Tibial nerve (tissue), 4 donors: ENCODE data around the gene IL27RA. TPM values are rescaled to one million over a fixed set of nuclear protein-coding genes. Genes with fewer than 3 reads are reported as not detected.

Experiments used
- DNase-seq, 2 donors: peaks; one replicate each; pipeline ENCODE4 v3.0.0-alpha.2; 2019; ENCODE audit warnings: low spot score in 2 of 2
- H3K27ac ChIP-seq, 4 donors: fragments of 200-600 bp; sonication (generic) in 3 of 4; one replicate each; pipeline ENCODE4 v1.5.1; 2017 to 2019; ENCODE audit warnings: mild to moderate bottlenecking in 1 of 4
- H3K27me3 ChIP-seq, 2 donors: fragments of 200-600 bp; sonication (generic) in 1 of 2; one replicate each; pipeline versions ENCODE4 v1.5.1 to v1.6.0; 2017 to 2019
- H3K36me3 ChIP-seq, 3 donors: fragments of 200-600 bp; sonication (generic); one replicate each; pipeline ENCODE4 v1.5.1; 2018 to 2019
- H3K4me1 ChIP-seq, 4 donors: fragments of 200-600 bp; sonication (generic) in 3 of 4; one replicate each; pipeline ENCODE4 v1.5.1; 2017 to 2019
- H3K4me3 ChIP-seq, 4 donors: fragments of 200-600 bp; sonication (generic) in 3 of 4; one replicate each; pipeline ENCODE4 v1.5.1; 2017 to 2019; ENCODE audit warnings: mild to moderate bottlenecking in 1 of 4, moderate library complexity in 1 of 4
- H3K9me3 ChIP-seq, 4 donors: fragments of 200-600 bp; sonication (generic) in 3 of 4; one replicate each; pipeline ENCODE4 v1.5.1; 2017 to 2019
- CTCF ChIP-seq, 5 experiments: fragments of 200-600 bp in 3 of 5; fragments of 450-650 bp in 2 of 5; sonication (generic) in 3 of 5; IDR thresholded peaks; one replicate each; pipeline ENCODE4 v1.5.1; 2016 to 2019; ENCODE audit warnings: antibody characterized with exemption in 5 of 5, mild to moderate bottlenecking in 3 of 5, moderate library complexity in 2 of 5
- EP300 ChIP-seq, 2 donors: sonication (generic); formaldehyde crosslinking; IDR thresholded peaks; one replicate each; pipeline ENCODE4 v1.6.1; 2017; ENCODE audit warnings: antibody characterized with exemption in 2 of 2, mild to moderate bottlenecking in 1 of 2
- POLR2A ChIP-seq, 2 donors: fragments of 450-650 bp; IDR thresholded peaks; one replicate each; pipeline ENCODE4 v1.6.1; 2017; ENCODE audit warnings: antibody characterized with exemption in 2 of 2, mild to moderate bottlenecking in 2 of 2, moderate library complexity in 2 of 2
- WGBS, 2 donors: methylation state at CpG; one replicate each; pipeline ENCODE4 v1.1.5; 2018; 5-methylcytosine and 5-hydroxymethylcytosine counted together
- total RNA-seq, 4 donors: library from RNA; depleted of rRNA; stranded (reverse); fragments of >200 nt; gene quantifications; one replicate each; pipeline ENCODE4 v1.1.0, GENCODE V29; 2016

IL27RA gene
- total RNA-seq, 4 donors from 2014 or later, result 2.4 to 3.5 (median 3.0) TPM

GRCh38 chr19:13995017-13995728, 36.4 kb upstream of the IL27RA start:
- no peak for DNase-seq
- no peak overlapping the region for H3K27ac ChIP-seq
- H3K27me3 ChIP-seq, result no peaks in the 10 kb centered on the region
- TF ChIP-seq EP300 (IDR thresholded peaks at IDR 0.05), result no peak
- no peak for TF ChIP-seq POLR2A (IDR thresholded peaks at IDR 0.05)
- TF ChIP-seq CTCF (IDR thresholded peaks at IDR 0.05), result no peak
- peaks cover 0 to 59% (median 0%) of the 10 kb centered on the region in 3 donors for H3K36me3 ChIP-seq
- no peak overlapping the region for H3K4me3 ChIP-seq
- H3K9me3 ChIP-seq, result peaks cover 0 to 11% (median 0%) of the 10 kb centered on the region in 4 donors
- 82 to 83% methylated on average over 9 to 11 of the region's 13 CpGs for WGBS, 2 donors
- H3K4me1 ChIP-seq, result no peaks in the 10 kb centered on the region

GRCh38 chr19:13995878-13996765, 35.4 kb upstream of the IL27RA start:
- DNase-seq, result no peak
- Histone ChIP-seq H3K36me3 (peaks cover 0 to 52% (median 0%) of the 10 kb centered on the region in 3 donors), H3K4me3 (no peak overlapping the region), H3K4me1 (no peaks in the 10 kb centered on the region), H3K27me3 (no peaks in the 10 kb centered on the region), H3K27ac (no peak overlapping the region), H3K9me3 (peaks cover 0 to 11% (median 0%) of the 10 kb centered on the region in 4 donors)
- TF ChIP-seq CTCF (IDR thresholded peaks at IDR 0.05) (no peak), EP300 (IDR thresholded peaks at IDR 0.05) (no peak), POLR2A (IDR thresholded peaks at IDR 0.05) (no peak)
- WGBS, 2 donors, result 84 to 89% methylated on average over 12 to 14 of the region's 14 CpGs

- no peak for DNase-seq
- Histone ChIP-seq H3K27ac (no peak overlapping the region), H3K9me3 (peaks cover 0 to 11% (median 0%) of the 10 kb centered on the region in 4 donors), H3K27me3 (no peaks in the 10 kb centered on the region), H3K4me3 (no peak overlapping the region), H3K4me1 (peaks cover 0 to 1% (median 0%) of the 10 kb centered on the region in 4 donors), H3K36me3 (peaks cover 0 to 43% (median 0%) of the 10 kb centered on the region in 3 donors)
- 92 to 93% methylated on average over 21 to 22 of the region's 22 CpGs for WGBS, 2 donors
- TF ChIP-seq EP300 (IDR thresholded peaks at IDR 0.05) (no peak), POLR2A (IDR thresholded peaks at IDR 0.05) (no peak), CTCF (IDR thresholded peaks at IDR 0.05) (no peak)
Measured at GRCh38 chr19:13996928-13997630, 34.5 kb upstream of the IL27RA start.

- TF ChIP-seq CTCF (IDR thresholded peaks at IDR 0.05) (no peak), POLR2A (IDR thresholded peaks at IDR 0.05) (no peak), EP300 (IDR thresholded peaks at IDR 0.05) (no peak)
- 67 to 95% methylated on average over 1 to 4 of the region's 6 CpGs for WGBS, 2 donors
- H3K27me3 ChIP-seq, result no peaks in the 10 kb centered on the region
- no peak overlapping the region for H3K4me3 ChIP-seq
- peaks cover 0 to 11% (median 0%) of the 10 kb centered on the region in 4 donors for H3K9me3 ChIP-seq
- DNase-seq, result no peak
- H3K4me1 ChIP-seq, result peaks cover 0 to 6% (median 2%) of the 10 kb centered on the region in 4 donors
- peaks cover 0 to 38% (median 0%) of the 10 kb centered on the region in 3 donors for H3K36me3 ChIP-seq
- no peak overlapping the region for H3K27ac ChIP-seq
Measured at GRCh38 chr19:13997631-13997962, 34.0 kb upstream of the IL27RA start.
